HG03354 (cell line): ENCODE results near the gene SMIM13.

Experiments
- ATAC-seq: cut with Tn5 transposase; IDR thresholded peaks from one replicate; pipeline ENCODE4 v1.9.1; 2021; ENCODE audit warnings: mild to moderate bottlenecking; ENCODE audit not compliant: unreplicated experiment, poor library complexity, severe bottlenecking

SMIM13 gene

GRCh38 chr6:11144393-11144851 lies 50.8 kb downstream of the SMIM13 start:
- peak; percentile 84 for ATAC-seq

GRCh38 chr6:11146117-11146826 lies 52.6 kb downstream of the SMIM13 start:
- ATAC-seq: no peak

GRCh38 chr6:11149551-11149950 lies 55.9 kb downstream of the SMIM13 start:
- ATAC-seq: no peak

- no peak for ATAC-seq
Observed at GRCh38 chr6:11151488-11151887, 57.9 kb downstream of the SMIM13 start.

DNA sequence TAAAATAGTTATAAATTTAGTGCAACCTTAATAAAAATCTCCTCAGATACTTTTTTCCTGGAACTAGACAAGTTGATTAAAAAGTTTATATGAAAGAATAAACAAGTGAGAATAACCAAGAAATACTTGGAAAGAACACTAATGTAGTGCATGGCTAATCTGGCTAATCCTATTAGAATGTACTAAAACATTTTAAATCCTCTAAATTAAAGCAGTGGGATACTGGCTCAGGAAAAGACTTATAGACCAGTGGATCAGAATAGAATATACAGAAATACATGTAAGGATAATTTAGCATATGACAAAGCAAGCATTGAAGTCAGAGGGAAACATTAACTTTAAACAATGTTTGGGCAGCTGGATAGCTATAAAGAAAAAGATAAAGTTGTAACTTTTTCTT lies 58.9 kb downstream of the SMIM13 start:
- no peak for ATAC-seq

DNA sequence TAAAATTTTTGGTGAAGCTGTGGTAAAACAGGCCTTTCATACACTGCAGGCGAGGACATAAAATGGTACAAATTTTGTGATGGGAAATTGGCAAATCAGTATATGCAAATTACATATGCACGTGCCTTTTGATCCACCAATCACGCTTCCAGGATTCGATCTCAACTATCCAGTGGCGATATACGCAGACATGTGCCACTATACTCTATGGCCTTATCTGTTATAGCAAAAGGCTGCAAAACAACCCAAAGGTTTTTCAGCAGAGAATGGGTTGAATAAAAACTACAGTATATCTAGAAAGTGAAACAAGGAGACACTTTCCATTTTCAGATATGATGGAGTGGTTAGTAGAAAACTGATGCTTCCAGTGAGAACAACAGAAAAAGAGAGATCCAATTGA lies 59.8 kb downstream of the SMIM13 start:
- ATAC-seq: no peak

GRCh38 chr6:11155589-11155988 lies 62.0 kb downstream of the SMIM13 start:
- ATAC-seq: no peak

DNA sequence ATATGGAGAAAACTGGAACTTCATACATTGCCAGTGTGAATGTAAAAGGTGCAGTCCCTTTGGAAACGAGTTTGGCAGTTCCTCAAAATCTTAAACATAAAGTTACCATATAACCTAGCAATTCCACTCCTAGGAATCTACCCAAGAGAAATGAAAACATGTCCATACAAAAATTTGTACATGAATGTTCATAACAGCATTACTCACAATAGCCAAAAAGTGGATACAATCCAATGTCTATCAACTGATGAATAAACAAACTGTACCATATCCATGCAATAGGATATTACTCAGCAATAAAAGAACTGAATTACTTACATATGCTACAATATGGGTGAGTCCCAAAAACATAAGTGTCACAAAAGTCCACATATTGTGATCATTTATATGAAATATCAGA lies 66.6 kb downstream of the SMIM13 start:
- no peak for ATAC-seq

- no peak for ATAC-seq
Observed at GRCh38 chr6:11161031-11161956, 67.7 kb downstream of the SMIM13 start.

GRCh38 chr6:11162262-11162661 lies 68.6 kb downstream of the SMIM13 start:
- ATAC-seq: no peak

GRCh38 chr6:11163932-11164331 lies 70.3 kb downstream of the SMIM13 start:
- ATAC-seq: no peak

- ATAC-seq: no peak
Observed at GRCh38 chr6:11164717-11165646, 71.3 kb downstream of the SMIM13 start.

DNA sequence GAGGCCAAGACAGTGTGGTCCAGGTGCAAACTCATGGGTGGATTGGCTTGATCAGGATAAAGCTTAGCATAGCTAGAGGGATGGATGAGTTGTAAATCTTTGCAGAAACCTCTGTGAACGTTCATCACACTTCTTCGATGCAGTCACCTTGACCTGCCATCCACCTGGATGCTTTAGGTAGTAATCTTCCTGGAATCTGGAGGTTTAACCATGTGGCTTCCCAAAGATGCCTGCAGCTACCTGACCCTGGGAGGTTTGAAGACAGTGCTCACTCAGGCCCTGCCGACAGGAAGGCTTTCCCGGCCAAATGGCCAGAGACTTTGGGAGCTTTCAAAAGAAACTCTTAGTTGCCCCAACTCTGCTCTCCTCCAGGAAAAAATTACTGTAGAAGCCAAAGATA lies 73.3 kb downstream of the SMIM13 start:
- ATAC-seq: no peak

DNA sequence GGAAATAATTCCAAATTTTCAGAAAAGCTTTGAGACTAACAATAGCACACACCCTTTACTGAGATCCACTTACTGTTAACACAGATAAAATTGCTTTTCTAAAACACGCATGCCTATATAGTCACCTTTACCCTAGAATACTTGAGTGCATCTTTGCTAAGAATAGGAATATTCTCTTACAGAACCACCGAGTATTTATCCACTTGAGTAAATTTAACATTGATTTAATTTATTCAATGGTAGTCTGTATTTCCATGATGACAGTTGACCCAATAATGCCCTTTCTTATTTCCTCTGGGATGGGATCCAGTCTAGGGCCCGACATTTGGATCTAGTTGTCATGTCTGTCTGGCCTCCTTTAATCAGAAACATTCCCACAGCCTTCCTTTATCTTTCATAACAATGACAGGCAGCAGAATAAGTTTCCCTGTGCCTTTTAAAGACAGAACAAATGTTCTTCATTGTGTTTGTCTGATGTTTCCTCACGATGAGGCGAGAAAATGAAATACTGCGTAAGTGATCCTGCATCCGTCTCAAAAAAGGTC lies 74.5 kb downstream of the SMIM13 start:
- ATAC-seq: no peak

DNA sequence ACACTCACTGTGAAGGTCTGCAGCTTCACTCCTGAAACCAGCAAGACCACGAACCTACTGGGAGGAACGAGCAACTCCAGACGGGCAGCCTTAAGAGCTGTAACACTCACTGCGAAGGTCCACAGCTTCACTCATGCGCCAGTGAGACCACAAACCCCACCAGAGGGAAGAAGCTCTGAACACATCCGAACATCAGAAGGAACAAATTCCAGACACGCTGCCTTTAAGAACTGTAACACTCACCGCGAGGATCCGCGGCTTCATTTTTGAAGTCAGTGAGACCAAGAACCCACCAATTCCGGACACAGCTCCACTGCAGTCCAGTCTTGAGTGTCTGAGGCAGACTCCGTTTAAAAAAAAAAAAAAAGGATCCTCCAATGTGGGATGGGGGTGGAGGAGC lies 78.3 kb downstream of the SMIM13 start:
- no peak for ATAC-seq

- ATAC-seq: peak; percentile 60
Observed at GRCh38 chr6:11172501-11173327, 79.1 kb downstream of the SMIM13 start.

DNA sequence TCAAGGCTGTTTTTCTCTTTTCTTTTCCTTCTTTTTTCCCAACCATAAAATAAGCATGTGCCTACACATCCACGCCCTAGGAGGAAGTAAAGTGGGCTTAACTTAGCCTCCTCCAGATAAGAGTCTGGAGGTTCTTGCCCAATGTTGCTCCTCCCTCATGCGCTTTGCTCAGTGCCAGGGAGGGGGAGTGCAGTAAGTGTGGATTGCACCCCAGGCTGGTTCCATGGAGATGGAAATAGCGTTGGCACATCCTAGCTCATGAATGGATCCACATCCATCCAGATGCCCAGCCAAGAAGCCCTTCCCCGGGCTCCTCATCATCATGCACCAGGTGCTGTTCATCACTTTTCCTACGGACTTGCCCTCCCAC lies 80.6 kb downstream of the SMIM13 start:
- ATAC-seq: no peak

DNA sequence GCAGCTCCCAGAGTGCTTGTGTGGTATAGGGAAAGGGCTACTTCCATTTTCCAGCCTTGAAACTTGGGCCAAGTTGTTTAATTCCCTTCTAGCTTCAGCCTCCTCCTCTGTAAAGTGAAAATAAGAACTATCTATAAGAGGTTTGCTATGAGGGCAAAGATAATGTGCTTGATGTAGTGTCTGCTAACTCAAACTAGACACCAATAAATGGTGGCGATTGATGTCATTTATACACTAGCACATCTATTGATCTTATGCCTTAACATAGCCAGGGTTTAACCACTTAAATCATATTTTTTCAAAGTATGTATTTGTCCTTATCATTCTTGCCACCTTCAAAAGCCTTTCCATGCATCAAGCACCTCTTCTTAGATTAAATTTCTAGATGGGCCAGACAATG lies 83.6 kb downstream of the SMIM13 start:
- no peak for ATAC-seq

- no peak for ATAC-seq
Observed at GRCh38 chr6:11179088-11179418, 85.4 kb downstream of the SMIM13 start.
